ENCODE data around the gene REG3G. TPM values are rescaled to one million over a fixed set of nuclear protein-coding genes. Genes with fewer than 3 reads are reported as not detected.

REG3G gene
- total RNA-seq, 4 donors from 2014 or later = not detected

DNA sequence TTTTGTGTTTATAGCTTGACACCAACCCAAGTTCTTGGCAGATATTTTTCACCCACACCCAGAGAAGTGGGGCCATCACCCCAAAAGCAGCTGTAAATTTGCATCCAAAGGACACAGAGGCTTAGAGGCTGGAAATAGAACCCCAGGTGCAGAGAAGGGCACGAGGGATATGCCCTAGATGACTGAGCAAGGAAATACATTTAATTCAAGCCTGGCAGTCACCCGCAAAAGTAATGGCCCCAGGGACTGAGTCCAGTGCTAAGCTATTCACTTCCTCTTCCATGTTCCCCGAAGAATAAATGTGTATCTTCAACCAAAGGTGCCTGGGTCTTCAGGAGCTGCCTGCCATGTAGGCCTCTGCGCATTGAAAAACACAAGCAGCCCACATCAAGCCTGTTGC lies 14.0 kb upstream of the REG3G start:
- peaks cover 4% of the 10 kb centered on the region for H3K9me3 ChIP-seq
- TF ChIP-seq POLR2AphosphoS5 (IDR thresholded peaks at IDR 0.05) (no peak), EP300 (IDR thresholded peaks at IDR 0.05) (no peak), POLR2A (IDR thresholded peaks at IDR 0.05) (no peak)
- TF ChIP-seq, protein P1, sequence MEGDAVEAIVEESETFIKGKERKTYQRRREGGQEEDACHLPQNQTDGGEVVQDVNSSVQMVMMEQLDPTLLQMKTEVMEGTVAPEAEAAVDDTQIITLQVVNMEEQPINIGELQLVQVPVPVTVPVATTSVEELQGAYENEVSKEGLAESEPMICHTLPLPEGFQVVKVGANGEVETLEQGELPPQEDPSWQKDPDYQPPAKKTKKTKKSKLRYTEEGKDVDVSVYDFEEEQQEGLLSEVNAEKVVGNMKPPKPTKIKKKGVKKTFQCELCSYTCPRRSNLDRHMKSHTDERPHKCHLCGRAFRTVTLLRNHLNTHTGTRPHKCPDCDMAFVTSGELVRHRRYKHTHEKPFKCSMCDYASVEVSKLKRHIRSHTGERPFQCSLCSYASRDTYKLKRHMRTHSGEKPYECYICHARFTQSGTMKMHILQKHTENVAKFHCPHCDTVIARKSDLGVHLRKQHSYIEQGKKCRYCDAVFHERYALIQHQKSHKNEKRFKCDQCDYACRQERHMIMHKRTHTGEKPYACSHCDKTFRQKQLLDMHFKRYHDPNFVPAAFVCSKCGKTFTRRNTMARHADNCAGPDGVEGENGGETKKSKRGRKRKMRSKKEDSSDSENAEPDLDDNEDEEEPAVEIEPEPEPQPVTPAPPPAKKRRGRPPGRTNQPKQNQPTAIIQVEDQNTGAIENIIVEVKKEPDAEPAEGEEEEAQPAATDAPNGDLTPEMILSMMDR (IDR thresholded peaks at IDR 0.05) = no peak
- no peak overlapping the region for H3K27ac ChIP-seq
- no peaks in the 10 kb centered on the region for H3K27me3 ChIP-seq
- WGBS = 75% methylated on average over 4 of the region's 4 CpGs
- H3K4me1 ChIP-seq = no peaks in the 10 kb centered on the region
- DNase-seq (ENCODE audit: low spot score in 2 of 2) = no peak
- no peaks in the 10 kb centered on the region for H3K36me3 ChIP-seq
- H3K4me3 ChIP-seq = no peak overlapping the region

GRCh38 chr2:79013629-79014028 lies 11.9 kb upstream of the REG3G start:
- WGBS = 45% methylated on average over 6 of the region's 6 CpGs
- no peak for DNase-seq (ENCODE audit: low spot score in 2 of 2)
- Histone ChIP-seq H3K27me3 (no peaks in the 10 kb centered on the region), H3K9me3 (peaks cover 4% of the 10 kb centered on the region), H3K4me1 (no peaks in the 10 kb centered on the region), H3K36me3 (no peaks in the 10 kb centered on the region), H3K4me3 (no peak overlapping the region), H3K27ac (no peak overlapping the region)
- TF ChIP-seq POLR2AphosphoS5 (IDR thresholded peaks at IDR 0.05) (no peak), POLR2A (IDR thresholded peaks at IDR 0.05) (no peak), EP300 (IDR thresholded peaks at IDR 0.05) (no peak)
- TF ChIP-seq, protein P1 (IDR thresholded peaks at IDR 0.05) = no peak

DNA sequence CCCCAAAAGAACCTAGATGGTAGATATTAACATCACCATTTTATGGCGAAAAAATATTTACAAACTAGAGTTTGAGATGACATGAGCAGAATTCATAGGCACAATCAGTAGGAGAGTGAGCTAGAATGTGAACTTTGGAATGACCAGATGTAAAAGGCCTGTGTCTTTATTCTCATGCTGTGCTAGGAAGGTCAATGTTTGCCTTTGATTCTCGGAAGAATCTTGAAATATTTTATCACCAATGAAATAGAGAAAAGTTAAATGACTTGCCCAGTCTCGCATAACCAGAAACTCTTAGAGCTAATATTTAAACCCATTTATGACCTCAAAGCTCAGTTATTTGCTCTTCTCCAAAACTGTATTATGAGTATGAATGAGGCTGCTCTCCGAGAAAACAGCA lies 9.2 kb upstream of the REG3G start:
- Histone ChIP-seq H3K4me1 (no peaks in the 10 kb centered on the region), H3K27ac (no peak overlapping the region), H3K36me3 (no peaks in the 10 kb centered on the region), H3K9me3 (no peaks in the 10 kb centered on the region), H3K27me3 (no peaks in the 10 kb centered on the region), H3K4me3 (no peak overlapping the region)
- WGBS = 85% methylated on average over 4 of the region's 4 CpGs
- no peak for TF ChIP-seq POLR2A (IDR thresholded peaks at IDR 0.05)
- TF ChIP-seq POLR2AphosphoS5 (IDR thresholded peaks at IDR 0.05) = no peak
- no peak for TF ChIP-seq EP300 (IDR thresholded peaks at IDR 0.05)
- TF ChIP-seq, protein P1 (IDR thresholded peaks at IDR 0.05) = no peak
- no peak for DNase-seq (ENCODE audit: low spot score in 2 of 2)

- Histone ChIP-seq H3K36me3 (no peaks in the 10 kb centered on the region), H3K27ac (no peak overlapping the region), H3K4me3 (no peak overlapping the region), H3K9me3 (peaks cover 3% of the 10 kb centered on the region), H3K4me1 (no peaks in the 10 kb centered on the region), H3K27me3 (no peaks in the 10 kb centered on the region)
- 74% methylated on average over 4 of the region's 4 CpGs for WGBS
- DNase-seq (ENCODE audit: low spot score in 2 of 2) = no peak
- TF ChIP-seq POLR2A (IDR thresholded peaks at IDR 0.05) (no peak), EP300 (IDR thresholded peaks at IDR 0.05) (no peak), POLR2AphosphoS5 (IDR thresholded peaks at IDR 0.05) (no peak)
- TF ChIP-seq, protein P1 (IDR thresholded peaks at IDR 0.05) = no peak
These were observed 559 bp downstream of the REG3G start for GRCh38 chr2:79026061-79026460.

GRCh38 chr2:79039944-79040343 lies 14.4 kb downstream of the REG3G start:
- Histone ChIP-seq H3K27ac (no peak overlapping the region), H3K4me1 (no peaks in the 10 kb centered on the region), H3K36me3 (no peaks in the 10 kb centered on the region), H3K9me3 (no peaks in the 10 kb centered on the region), H3K4me3 (no peak overlapping the region), H3K27me3 (no peaks in the 10 kb centered on the region)
- 58% methylated on average over 3 of the region's 3 CpGs for WGBS
- TF ChIP-seq EP300 (IDR thresholded peaks at IDR 0.05) = no peak
- no peak for TF ChIP-seq POLR2A (IDR thresholded peaks at IDR 0.05)
- no peak for TF ChIP-seq POLR2AphosphoS5 (IDR thresholded peaks at IDR 0.05)
- TF ChIP-seq, protein P1 (IDR thresholded peaks at IDR 0.05) = no peak
- DNase-seq (ENCODE audit: low spot score in 2 of 2) = no peak
